Transverse colon (tissue), 4 donors: ENCODE measurements around the gene RUNX1. TPM values are rescaled to one million over a fixed set of nuclear protein-coding genes. Genes with fewer than 3 reads are reported as not detected.

Source experiments
- DNase-seq: peaks from one replicate; pipeline ENCODE4 v3.0.0-alpha.2; 2019
- H3K27ac ChIP-seq, 4 donors: fragments of 200-600 bp; sonication (generic); 2 replicates each; pipeline ENCODE4 v1.5.1; 2016 to 2018; ENCODE audit warnings: inconsistent platforms in 4 of 4
- H3K27me3 ChIP-seq: fragments of 200-600 bp; sonication (generic); 2 replicates; pipeline ENCODE4 v1.5.1; 2017; ENCODE audit warnings: inconsistent platforms
- H3K36me3 ChIP-seq, 4 donors: fragments of 200-600 bp; sonication (generic); 2 replicates each; pipeline ENCODE4 v1.5.1; 2017 to 2019; ENCODE audit warnings: inconsistent platforms in 4 of 4
- H3K4me1 ChIP-seq, 4 donors: fragments of 200-600 bp; sonication (generic); 2 replicates each; pipeline ENCODE4 v1.5.1; 2017 to 2020; ENCODE audit warnings: inconsistent platforms in 4 of 4
- H3K4me3 ChIP-seq, 4 donors: fragments of 200-600 bp; sonication (generic); 1 replicate in 1 of 4; 2 replicates in 3 of 4; pipeline versions ENCODE4 v1.5.1 to v1.6.1; 2017 to 2019; ENCODE audit warnings: inconsistent platforms in 4 of 4
- H3K9me3 ChIP-seq, 2 donors: fragments of 200-600 bp; sonication (generic); 2 replicates each; pipeline ENCODE4 v1.5.1; 2017 to 2019; ENCODE audit warnings: inconsistent platforms in 2 of 2
- CTCF ChIP-seq, 5 experiments: fragments of 200-600 bp in 3 of 5; fragments of 450-650 bp in 2 of 5; sonication (generic) in 3 of 5; IDR thresholded peaks; 1 replicate in 2 of 5; 2 replicates in 3 of 5; pipeline ENCODE4 v1.5.1; 2016 to 2017; ENCODE audit warnings: antibody characterized with exemption in 5 of 5, inconsistent platforms in 3 of 5, mild to moderate bottlenecking in 2 of 5, moderate library complexity in 1 of 5
- EP300 ChIP-seq: sonication (generic); formaldehyde crosslinking; IDR thresholded peaks from one replicate; pipeline ENCODE4 v1.6.1; 2017; ENCODE audit warnings: antibody characterized with exemption, low read depth
- POLR2A ChIP-seq: fragments of 450-650 bp; IDR thresholded peaks from one replicate; pipeline ENCODE4 v1.6.1; 2016; ENCODE audit warnings: antibody characterized with exemption, mild to moderate bottlenecking, moderate library complexity
- POLR2AphosphoS5 ChIP-seq, 3 donors: sonication (generic); formaldehyde crosslinking; IDR thresholded peaks; one replicate each; pipeline ENCODE4 v1.6.1; 2016; ENCODE audit warnings: antibody characterized with exemption in 3 of 3
- WGBS, 2 donors: methylation state at CpG; one replicate each; pipeline ENCODE4 v1.1.5; 2018; ENCODE audit warnings: low coverage in 1 of 2; 5-methylcytosine and 5-hydroxymethylcytosine counted together
- in situ Hi-C, 4 donors: fragments of 200-750 bp; cut with MboI; loops; one replicate each; pipeline versions ENCODE4 v1.15.0 to v1.15.1; 2017; ENCODE audit warnings: low sequenced_read_pairs in 3 of 4, low pct_ligation_motif_present in 1 of 4, low pct_unique_long_range_greater_than_20kb in 1 of 4
- intact Hi-C: fragments of 100-400 bp; cut with DNase I; formaldehyde crosslinking; loops from one replicate; pipeline ENCODE4 v1.15.1; 2023; ENCODE audit warnings: low total_unique reads
- total RNA-seq, 4 donors: library from RNA; depleted of rRNA; stranded (reverse); fragments of >200 nt; gene quantifications; one replicate each; pipeline ENCODE4 v1.1.0, GENCODE V29; 2016

Gene RUNX1
- total RNA-seq, 4 donors from 2014 or later = 8.3 to 60.1 (median 34.7) TPM

- Histone ChIP-seq H3K27ac (no peak overlapping the region), H3K4me1 (no peaks in the 10 kb centered on the region), H3K9me3 (no peaks in the 10 kb centered on the region), H3K36me3 (no peaks in the 10 kb centered on the region), H3K27me3 (no peaks in the 10 kb centered on the region), H3K4me3 (no peak overlapping the region)
- WGBS, 2 donors = 83 to 93% methylated on average over 3 of the region's 3 CpGs
- in situ Hi-C loops = loop anchor here in 1 of 4 donors (25.0 kb wide), 1 partner anchor 125 kb away; no protein-coding TSS in a partner anchor
- intact Hi-C loops = no loop called here
- DNase-seq = no peak
- TF ChIP-seq CTCF (IDR thresholded peaks at IDR 0.05) (no peak), POLR2A (no peak), EP300 (no peak), POLR2AphosphoS5 (IDR thresholded peaks at IDR 0.05) (no peak)
Measured at GRCh38 chr21:35062016-35062415, 12.9 kb upstream of the RUNX1 start.

GRCh38 chr21:35059742-35060141, 10.6 kb upstream of the RUNX1 start:
- in situ Hi-C loops = loop anchor here in 1 of 4 donors (25.0 kb wide), 1 partner anchor 128 kb away; no protein-coding TSS in a partner anchor

GRCh38 chr21:35058058-35058457, 9.0 kb upstream of the RUNX1 start:
- no peaks in the 10 kb centered on the region for H3K9me3 ChIP-seq
- H3K36me3 ChIP-seq = no peaks in the 10 kb centered on the region
- 60 to 88% methylated on average over 1 of the region's 1 CpG for WGBS, 2 donors
- in situ Hi-C loops (loop anchor here in 1 of 4 donors (25.0 kb wide), 1 partner anchor 129 kb away; no protein-coding TSS in a partner anchor), intact Hi-C loops (no loop called here)
- no peak for DNase-seq
- no peak overlapping the region for H3K4me3 ChIP-seq
- H3K27ac ChIP-seq = no peak overlapping the region
- peaks cover 0 to 11% (median 2%) of the 10 kb centered on the region in 4 donors for H3K4me1 ChIP-seq
- TF ChIP-seq EP300 (no peak), POLR2AphosphoS5 (IDR thresholded peaks at IDR 0.05) (no peak), CTCF (IDR thresholded peaks at IDR 0.05) (no peak), POLR2A (no peak)
- H3K27me3 ChIP-seq = no peaks in the 10 kb centered on the region

More at GRCh38 chr21:35059742-35060141, 10.6 kb upstream of the RUNX1 start:
- intact Hi-C loops = no loop called here
- TF ChIP-seq POLR2AphosphoS5 (IDR thresholded peaks at IDR 0.05) (no peak), POLR2A (no peak), EP300 (no peak), CTCF (IDR thresholded peaks at IDR 0.05) (no peak)
- Histone ChIP-seq H3K36me3 (no peaks in the 10 kb centered on the region), H3K4me3 (no peak overlapping the region), H3K4me1 (no peaks in the 10 kb centered on the region), H3K27me3 (no peaks in the 10 kb centered on the region), H3K27ac (no peak overlapping the region), H3K9me3 (no peaks in the 10 kb centered on the region)
- no peak for DNase-seq
- WGBS, 2 donors = 83 to 100% methylated on average over 1 to 3 of the region's 3 CpGs

GRCh38 chr21:35057428-35057827, 8.3 kb upstream of the RUNX1 start:
- no peak overlapping the region for H3K27ac ChIP-seq
- no peak for DNase-seq
- H3K27me3 ChIP-seq = no peaks in the 10 kb centered on the region
- H3K36me3 ChIP-seq = no peaks in the 10 kb centered on the region
- in situ Hi-C loops (loop anchor here in 1 of 4 donors (25.0 kb wide), 1 partner anchor 130 kb away; no protein-coding TSS in a partner anchor), intact Hi-C loops (no loop called here)
- H3K4me1 ChIP-seq = peaks cover 0 to 11% (median 4%) of the 10 kb centered on the region in 4 donors
- no peak overlapping the region for H3K4me3 ChIP-seq
- no peaks in the 10 kb centered on the region for H3K9me3 ChIP-seq
- TF ChIP-seq EP300 (no peak), CTCF (IDR thresholded peaks at IDR 0.05) (no peak), POLR2AphosphoS5 (IDR thresholded peaks at IDR 0.05) (no peak), POLR2A (no peak)
- WGBS, 2 donors = 86% methylated on average over 7 of the region's 7 CpGs; no CpG with 5 or more reads in 1 of the 2 donors
